Measurements from ENCODE around the gene DAZ1.
"Not testable (repeated sequence)": the region's sequence is repeated elsewhere in the genome, so short reads cannot be mapped to it uniquely, and the experiment has no call there.

DAZ1 gene

GRCh38 chrY:23198908-23199307 lies at the start of gene DAZ1:
Gene DAZ1 (minus strand): TSS chrY:23199008. CDS start chrY:23198800, 208 bp downstream.
- not testable (repeated sequence) for DNase-seq (ENCODE audit: extremely low read depth in 1 of 2, low read depth in 1 of 2)

GRCh38 chrY:23219233-23219632 lies 20.4 kb upstream of the DAZ1 start, which contains the start of gene DAZ2:
Gene DAZ2 (plus strand): TSS chrY:23219533. CDS start chrY:23219741, 208 bp downstream.
- DNase-seq (ENCODE audit: extremely low read depth in 1 of 2, low read depth in 1 of 2) = not testable (repeated sequence)

- not testable (repeated sequence) for DNase-seq (ENCODE audit: extremely low read depth in 1 of 2, low read depth in 1 of 2)
These were observed 11.9 kb upstream of the DAZ1 start for GRCh38 chrY:23210681-23211080.

- not testable (repeated sequence) for DNase-seq (ENCODE audit: extremely low read depth in 1 of 2, low read depth in 1 of 2)
These were observed 11.1 kb upstream of the DAZ1 start for GRCh38 chrY:23209802-23210495.

GRCh38 chrY:23207455-23207854 lies 8.6 kb upstream of the DAZ1 start:
- DNase-seq (ENCODE audit: extremely low read depth in 1 of 2, low read depth in 1 of 2) = not testable (repeated sequence)
